WTC11 (cell line): ENCODE measurements around the gene CLASP1. TPM values are rescaled to one million over a fixed set of nuclear protein-coding genes. Genes with fewer than 3 reads are reported as not detected.
"Not testable (repeated sequence)": the region's sequence is repeated elsewhere in the genome, so short reads cannot be mapped to it uniquely, and the experiment has no call there.

Experiments
- ATAC-seq: fragments of 200-7000 bp; cut with Tn5 transposase; 2 replicates; pipeline ENCODE4 v1.10.0; 2021; ENCODE audit warnings: mild to moderate bottlenecking, moderate library complexity
- CTCF ChIA-PET: fragments of 300-600 bp; sonication (Branson Sonifier 250); formaldehyde crosslinking; loops from one replicate; lab custom pipeline; 2021; ENCODE audit warnings: antibody characterized with exemption; lab: Charles Lee
- POLR2A ChIA-PET: fragments of 350-600 bp; sonication (Branson Sonifier 250); formaldehyde crosslinking; loops from one replicate; lab custom pipeline; 2021; ENCODE audit warnings: antibody characterized with exemption; lab: Charles Lee
- DNase-seq: peaks from one replicate; pipeline ENCODE4 v3.0.0; 2021; ENCODE audit warnings: low spot score
- H3K27ac Mint-ChIP-seq: 2 replicates; pipeline ENCODE4 v1.8.0; 2021; ENCODE audit warnings: mixed read lengths
- H3K27me3 Mint-ChIP-seq: 2 replicates; pipeline ENCODE4 v1.8.0; 2021; ENCODE audit warnings: low read depth, mild to moderate bottlenecking, moderate library complexity, mixed read lengths
- H3K36me3 Mint-ChIP-seq: 2 replicates; pipeline ENCODE4 v1.8.0; 2021; ENCODE audit warnings: mixed read lengths
- H3K4me1 Mint-ChIP-seq: 2 replicates; pipeline ENCODE4 v1.8.0; 2022; ENCODE audit warnings: mixed read lengths
- H3K4me3 Mint-ChIP-seq: 2 replicates; pipeline ENCODE4 v1.8.0; 2021; ENCODE audit warnings: mild to moderate bottlenecking, moderate library complexity, mixed read lengths
- H3K9me3 Mint-ChIP-seq: 2 replicates; pipeline ENCODE4 v1.8.0; 2021; ENCODE audit warnings: mixed read lengths
- MXD4 ChIP-seq: fragments of 250-450 bp; sonication (Bioruptor Pico); IDR thresholded peaks from 2 replicates; pipeline ENCODE4 v1.8.0; 2021; ENCODE audit warnings: mild to moderate bottlenecking, moderate library complexity, borderline replicate concordance
- NFE2L1 ChIP-seq: sonication (generic); formaldehyde crosslinking; IDR thresholded peaks from 2 replicates; pipeline ENCODE4 v1.8.1; 2023; ENCODE audit warnings: missing genetic modification reagents
- SMAD4 ChIP-seq: sonication (generic); formaldehyde crosslinking; IDR thresholded peaks from 2 replicates; pipeline ENCODE4 v1.8.0; 2022; ENCODE audit warnings: mild to moderate bottlenecking, missing genetic modification reagents
- SP1 ChIP-seq: sonication (generic); formaldehyde crosslinking; conservative IDR thresholded peaks from 2 replicates; pipeline ENCODE4 v1.8.1; 2022; ENCODE audit warnings: missing genetic modification reagents
- ZBTB21 ChIP-seq: sonication (generic); formaldehyde crosslinking; IDR thresholded peaks from 2 replicates; pipeline ENCODE4 v1.8.1; 2023; ENCODE audit warnings: mild to moderate bottlenecking, missing genetic modification reagents, borderline replicate concordance
- ZNF219 ChIP-seq: sonication (generic); formaldehyde crosslinking; IDR thresholded peaks from 2 replicates; pipeline ENCODE4 v1.8.0; 2023; ENCODE audit warnings: missing genetic modification reagents, mild to moderate bottlenecking, borderline replicate concordance
- total RNA-seq: library from RNA; stranded (reverse); gene quantifications from 3 replicates; pipeline ENCODE4 v1.2.3, GENCODE V29; 2021
- TF ChIP-seq, protein P1 (sequence below): sonication (generic); formaldehyde crosslinking; IDR thresholded peaks from 2 replicates; pipeline ENCODE4 v1.8.0; 2022; ENCODE audit warnings: mild to moderate bottlenecking, missing genetic modification reagents
- TF ChIP-seq, protein P2 (sequence below): fragments of 250-450 bp; sonication (Bioruptor Pico); IDR thresholded peaks from 2 replicates; pipeline ENCODE4 v1.8.0; 2021; ENCODE audit warnings: mild to moderate bottlenecking
- TF ChIP-seq, protein P3 (sequence below): sonication (generic); formaldehyde crosslinking; IDR thresholded peaks from 2 replicates; pipeline ENCODE4 v1.8.0; 2022; ENCODE audit warnings: mild to moderate bottlenecking, missing genetic modification reagents
- TF ChIP-seq, protein P4 (sequence below): sonication (generic); formaldehyde crosslinking; IDR thresholded peaks from 2 replicates; pipeline ENCODE4 v1.8.1; 2022; ENCODE audit warnings: missing genetic modification reagents, borderline replicate concordance
- TF ChIP-seq, protein P5 (sequence below): sonication (generic); formaldehyde crosslinking; IDR thresholded peaks from 2 replicates; pipeline ENCODE4 v1.8.1; 2023; ENCODE audit warnings: mild to moderate bottlenecking, missing genetic modification reagents
- TF ChIP-seq, protein P6 (sequence below): sonication (generic); formaldehyde crosslinking; IDR thresholded peaks from 2 replicates; pipeline ENCODE4 v1.8.0; 2023; ENCODE audit warnings: missing genetic modification reagents, mild to moderate bottlenecking, borderline replicate concordance
- TF ChIP-seq, protein P7 (sequence below): fragments of 250-450 bp; sonication (Bioruptor Pico); IDR thresholded peaks from 2 replicates; pipeline ENCODE4 v1.9.0; 2021; ENCODE audit warnings: moderate library complexity, mild to moderate bottlenecking, inconsistent platforms, borderline replicate concordance
- TF ChIP-seq, protein P8 (sequence below): sonication (generic); formaldehyde crosslinking; conservative IDR thresholded peaks from 2 replicates; pipeline ENCODE4 v1.8.1; 2022; ENCODE audit warnings: mild to moderate bottlenecking, missing genetic modification reagents

The CLASP1 gene
- total RNA-seq, 1 experiment from 2014 or later = 50.0 TPM

DNA sequence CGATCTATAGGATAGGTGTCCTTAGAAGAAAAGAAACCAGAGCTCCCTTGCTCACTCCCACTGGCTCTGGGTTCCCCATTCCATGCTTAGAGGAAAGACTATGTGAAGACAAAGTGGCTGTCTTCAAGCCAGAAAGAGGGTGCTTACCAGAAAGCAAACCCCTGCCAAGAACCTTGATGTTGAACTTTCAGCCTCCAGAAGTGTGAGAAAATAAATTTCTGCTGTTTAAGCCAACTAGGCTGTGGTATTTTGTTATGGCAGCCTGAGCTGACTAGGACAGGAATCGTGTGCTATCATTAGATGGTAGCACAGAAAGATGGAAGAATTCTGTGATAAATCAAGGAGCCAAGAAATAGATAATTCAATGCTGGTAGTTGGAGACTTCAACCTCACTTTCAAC, 344.3 kb downstream of the CLASP1 start:
- no peaks in the 10 kb centered on the region for H3K36me3 Mint-ChIP-seq
- DNase-seq = no peak
- no peaks in the 10 kb centered on the region; the same call in 1 of the 2 replicates for H3K9me3 Mint-ChIP-seq
- POLR2A ChIA-PET = no interaction called here
- CTCF ChIA-PET = no interaction called here
- H3K4me3 Mint-ChIP-seq = no peak overlapping the region
- no peaks in the 10 kb centered on the region for H3K4me1 Mint-ChIP-seq
- TF ChIP-seq, protein P1, sequence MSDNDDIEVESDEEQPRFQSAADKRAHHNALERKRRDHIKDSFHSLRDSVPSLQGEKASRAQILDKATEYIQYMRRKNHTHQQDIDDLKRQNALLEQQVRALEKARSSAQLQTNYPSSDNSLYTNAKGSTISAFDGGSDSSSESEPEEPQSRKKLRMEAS (CRISPR knock-in tag) = no peak
- TF ChIP-seq, protein P2, sequence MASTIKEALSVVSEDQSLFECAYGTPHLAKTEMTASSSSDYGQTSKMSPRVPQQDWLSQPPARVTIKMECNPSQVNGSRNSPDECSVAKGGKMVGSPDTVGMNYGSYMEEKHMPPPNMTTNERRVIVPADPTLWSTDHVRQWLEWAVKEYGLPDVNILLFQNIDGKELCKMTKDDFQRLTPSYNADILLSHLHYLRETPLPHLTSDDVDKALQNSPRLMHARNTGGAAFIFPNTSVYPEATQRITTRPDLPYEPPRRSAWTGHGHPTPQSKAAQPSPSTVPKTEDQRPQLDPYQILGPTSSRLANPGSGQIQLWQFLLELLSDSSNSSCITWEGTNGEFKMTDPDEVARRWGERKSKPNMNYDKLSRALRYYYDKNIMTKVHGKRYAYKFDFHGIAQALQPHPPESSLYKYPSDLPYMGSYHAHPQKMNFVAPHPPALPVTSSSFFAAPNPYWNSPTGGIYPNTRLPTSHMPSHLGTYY (CRISPR knock-in tag) = no peak
- TF ChIP-seq, protein P3, sequence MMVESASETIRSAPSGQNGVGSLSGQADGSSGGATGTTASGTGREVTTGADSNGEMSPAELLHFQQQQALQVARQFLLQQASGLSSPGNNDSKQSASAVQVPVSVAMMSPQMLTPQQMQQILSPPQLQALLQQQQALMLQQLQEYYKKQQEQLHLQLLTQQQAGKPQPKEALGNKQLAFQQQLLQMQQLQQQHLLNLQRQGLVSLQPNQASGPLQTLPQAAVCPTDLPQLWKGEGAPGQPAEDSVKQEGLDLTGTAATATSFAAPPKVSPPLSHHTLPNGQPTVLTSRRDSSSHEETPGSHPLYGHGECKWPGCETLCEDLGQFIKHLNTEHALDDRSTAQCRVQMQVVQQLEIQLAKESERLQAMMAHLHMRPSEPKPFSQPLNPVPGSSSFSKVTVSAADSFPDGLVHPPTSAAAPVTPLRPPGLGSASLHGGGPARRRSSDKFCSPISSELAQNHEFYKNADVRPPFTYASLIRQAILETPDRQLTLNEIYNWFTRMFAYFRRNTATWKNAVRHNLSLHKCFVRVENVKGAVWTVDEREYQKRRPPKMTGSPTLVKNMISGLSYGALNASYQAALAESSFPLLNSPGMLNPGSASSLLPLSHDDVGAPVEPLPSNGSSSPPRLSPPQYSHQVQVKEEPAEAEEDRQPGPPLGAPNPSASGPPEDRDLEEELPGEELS = no peak
- TF ChIP-seq, protein P4, sequence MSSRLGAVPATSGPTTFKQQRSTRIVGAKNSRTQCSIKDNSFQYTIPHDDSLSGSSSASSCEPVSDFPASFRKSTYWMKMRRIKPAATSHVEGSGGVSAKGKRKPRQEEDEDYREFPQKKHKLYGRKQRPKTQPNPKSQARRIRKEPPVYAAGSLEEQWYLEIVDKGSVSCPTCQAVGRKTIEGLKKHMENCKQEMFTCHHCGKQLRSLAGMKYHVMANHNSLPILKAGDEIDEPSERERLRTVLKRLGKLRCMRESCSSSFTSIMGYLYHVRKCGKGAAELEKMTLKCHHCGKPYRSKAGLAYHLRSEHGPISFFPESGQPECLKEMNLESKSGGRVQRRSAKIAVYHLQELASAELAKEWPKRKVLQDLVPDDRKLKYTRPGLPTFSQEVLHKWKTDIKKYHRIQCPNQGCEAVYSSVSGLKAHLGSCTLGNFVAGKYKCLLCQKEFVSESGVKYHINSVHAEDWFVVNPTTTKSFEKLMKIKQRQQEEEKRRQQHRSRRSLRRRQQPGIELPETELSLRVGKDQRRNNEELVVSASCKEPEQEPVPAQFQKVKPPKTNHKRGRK = no peak
- no peak for TF ChIP-seq ZBTB21 (CRISPR knock-in tag)
- no peak for ATAC-seq
- H3K27me3 Mint-ChIP-seq = no peaks in the 10 kb centered on the region; the same call in none of the 2 replicates
- no peak overlapping the region for H3K27ac Mint-ChIP-seq

DNA sequence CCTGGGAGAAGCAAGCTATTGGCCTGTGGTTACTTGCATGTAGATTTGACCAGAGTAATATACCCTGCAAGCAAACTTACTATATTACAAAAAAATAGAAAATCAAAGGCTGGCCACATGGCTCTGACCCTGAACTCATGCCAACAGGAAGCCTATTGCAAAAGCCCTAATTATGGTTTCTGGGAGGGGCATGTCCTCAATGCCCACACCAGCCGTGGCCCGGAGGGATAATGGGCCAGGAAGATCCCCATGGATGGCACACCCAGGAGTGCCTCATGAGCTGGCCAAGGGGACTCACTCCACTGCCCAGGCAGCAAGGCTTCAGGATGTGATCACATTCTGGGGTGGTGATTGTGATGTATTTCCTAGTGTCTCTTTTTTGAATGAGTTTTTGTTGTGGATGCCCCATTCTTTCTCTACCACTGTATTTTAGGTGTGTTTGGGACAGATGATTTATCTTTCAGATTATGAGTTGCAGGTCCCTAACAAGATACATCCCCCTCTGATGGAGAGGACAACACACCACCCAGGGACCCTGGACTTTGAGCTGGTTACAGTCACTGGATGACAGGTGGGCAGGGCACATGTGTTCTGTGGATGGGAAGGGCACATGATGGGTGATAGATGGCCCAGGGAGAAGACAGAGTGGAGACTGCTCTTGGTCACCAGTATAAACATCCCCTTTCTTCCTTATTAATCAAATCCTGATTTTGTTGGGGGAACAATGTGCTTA, 345.6 kb downstream of the CLASP1 start:
- no peaks in the 10 kb centered on the region; the same call in 1 of the 2 replicates for H3K9me3 Mint-ChIP-seq
- H3K27ac Mint-ChIP-seq = no peak overlapping the region
- CTCF ChIA-PET = interaction anchor here (0.5 to 1.5 kb wide), 3 partner anchors 157 to 224 kb away, joined by 3 to 5 read pairs (median 3); no protein-coding TSS in a partner anchor
- POLR2A ChIA-PET = no interaction called here
- TF ChIP-seq MXD4 (CRISPR knock-in tag) = no peak
- no peak for TF ChIP-seq SMAD4 (CRISPR knock-in tag)
- no peak for TF ChIP-seq ZNF219 (CRISPR knock-in tag)
- TF ChIP-seq NFE2L1 = no peak
- TF ChIP-seq, protein P5, sequence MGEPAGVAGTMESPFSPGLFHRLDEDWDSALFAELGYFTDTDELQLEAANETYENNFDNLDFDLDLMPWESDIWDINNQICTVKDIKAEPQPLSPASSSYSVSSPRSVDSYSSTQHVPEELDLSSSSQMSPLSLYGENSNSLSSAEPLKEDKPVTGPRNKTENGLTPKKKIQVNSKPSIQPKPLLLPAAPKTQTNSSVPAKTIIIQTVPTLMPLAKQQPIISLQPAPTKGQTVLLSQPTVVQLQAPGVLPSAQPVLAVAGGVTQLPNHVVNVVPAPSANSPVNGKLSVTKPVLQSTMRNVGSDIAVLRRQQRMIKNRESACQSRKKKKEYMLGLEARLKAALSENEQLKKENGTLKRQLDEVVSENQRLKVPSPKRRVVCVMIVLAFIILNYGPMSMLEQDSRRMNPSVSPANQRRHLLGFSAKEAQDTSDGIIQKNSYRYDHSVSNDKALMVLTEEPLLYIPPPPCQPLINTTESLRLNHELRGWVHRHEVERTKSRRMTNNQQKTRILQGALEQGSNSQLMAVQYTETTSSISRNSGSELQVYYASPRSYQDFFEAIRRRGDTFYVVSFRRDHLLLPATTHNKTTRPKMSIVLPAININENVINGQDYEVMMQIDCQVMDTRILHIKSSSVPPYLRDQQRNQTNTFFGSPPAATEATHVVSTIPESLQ (CRISPR knock-in tag) = no peak
- TF ChIP-seq, all 79 proteins: peak for 0
- no peak overlapping the region for H3K4me3 Mint-ChIP-seq
- H3K4me1 Mint-ChIP-seq = no peaks in the 10 kb centered on the region
- ATAC-seq (no peak), DNase-seq (no peak)
- no peaks in the 10 kb centered on the region; the same call in none of the 2 replicates for H3K27me3 Mint-ChIP-seq
- no peaks in the 10 kb centered on the region for H3K36me3 Mint-ChIP-seq

DNA sequence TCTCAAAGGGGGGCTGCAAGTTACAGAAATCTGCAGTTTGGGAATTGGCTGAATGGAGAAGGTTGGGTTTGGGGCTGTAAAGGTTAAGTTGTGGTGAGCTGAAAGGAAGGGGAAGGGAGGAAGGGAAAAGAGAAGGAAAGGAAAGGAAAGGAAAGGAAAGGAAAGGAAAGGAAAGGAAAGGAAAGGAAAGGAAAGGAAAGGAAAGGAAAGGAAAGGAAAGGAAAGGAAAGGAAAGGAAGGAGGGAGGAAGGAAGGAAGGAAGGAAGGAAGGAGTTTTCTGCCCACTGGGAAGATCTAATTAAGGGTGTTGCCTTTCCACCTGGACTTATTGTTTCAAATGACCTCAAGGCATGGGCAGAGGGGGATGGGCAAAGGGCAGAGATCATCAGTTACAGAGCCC, 348.1 kb downstream of the CLASP1 start:
- H3K4me1 Mint-ChIP-seq, H3K27ac Mint-ChIP-seq, H3K36me3 Mint-ChIP-seq, DNase-seq, H3K9me3 Mint-ChIP-seq, CTCF ChIA-PET, ATAC-seq, H3K4me3 Mint-ChIP-seq, H3K27me3 Mint-ChIP-seq, POLR2A ChIA-PET: not testable (repeated sequence)

DNA sequence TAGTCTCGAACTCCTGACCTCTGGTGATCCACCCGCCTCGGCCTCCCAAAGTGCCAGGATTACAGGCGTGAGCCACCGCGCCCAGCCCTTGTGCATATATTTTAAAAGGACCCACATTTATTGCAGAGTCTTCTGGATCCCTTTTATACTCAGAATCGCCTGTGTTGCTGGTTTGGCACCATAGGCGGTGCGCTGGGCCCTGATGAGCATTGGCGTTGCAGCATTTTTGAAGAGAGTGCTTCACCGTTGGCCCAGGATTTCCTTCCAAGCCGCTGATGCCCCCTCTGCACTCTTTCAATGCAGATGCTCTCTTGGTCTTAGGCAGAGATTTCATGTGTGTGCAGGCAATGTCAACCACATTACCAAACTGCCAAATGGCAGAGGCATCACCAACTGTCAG, 350.8 kb downstream of the CLASP1 start:
- Mint-ChIP-seq H3K4me3 (no peak overlapping the region), H3K36me3 (no peaks in the 10 kb centered on the region), H3K9me3 (no peaks in the 10 kb centered on the region), H3K4me1 (no peaks in the 10 kb centered on the region), H3K27me3 (no peaks in the 10 kb centered on the region), H3K27ac (no peak overlapping the region)
- ChIA-PET CTCF (interaction anchor here (1.3 to 2.0 kb wide), 4 partner anchors 24 to 199 kb away, joined by 3 to 8 read pairs (median 5); no protein-coding TSS in a partner anchor), POLR2A (no interaction called here)
- ATAC-seq (no peak), DNase-seq (no peak)
- TF ChIP-seq SP1 (CRISPR knock-in tag) (no peak), ZBTB21 (CRISPR knock-in tag) (no peak)
- TF ChIP-seq, protein P6, sequence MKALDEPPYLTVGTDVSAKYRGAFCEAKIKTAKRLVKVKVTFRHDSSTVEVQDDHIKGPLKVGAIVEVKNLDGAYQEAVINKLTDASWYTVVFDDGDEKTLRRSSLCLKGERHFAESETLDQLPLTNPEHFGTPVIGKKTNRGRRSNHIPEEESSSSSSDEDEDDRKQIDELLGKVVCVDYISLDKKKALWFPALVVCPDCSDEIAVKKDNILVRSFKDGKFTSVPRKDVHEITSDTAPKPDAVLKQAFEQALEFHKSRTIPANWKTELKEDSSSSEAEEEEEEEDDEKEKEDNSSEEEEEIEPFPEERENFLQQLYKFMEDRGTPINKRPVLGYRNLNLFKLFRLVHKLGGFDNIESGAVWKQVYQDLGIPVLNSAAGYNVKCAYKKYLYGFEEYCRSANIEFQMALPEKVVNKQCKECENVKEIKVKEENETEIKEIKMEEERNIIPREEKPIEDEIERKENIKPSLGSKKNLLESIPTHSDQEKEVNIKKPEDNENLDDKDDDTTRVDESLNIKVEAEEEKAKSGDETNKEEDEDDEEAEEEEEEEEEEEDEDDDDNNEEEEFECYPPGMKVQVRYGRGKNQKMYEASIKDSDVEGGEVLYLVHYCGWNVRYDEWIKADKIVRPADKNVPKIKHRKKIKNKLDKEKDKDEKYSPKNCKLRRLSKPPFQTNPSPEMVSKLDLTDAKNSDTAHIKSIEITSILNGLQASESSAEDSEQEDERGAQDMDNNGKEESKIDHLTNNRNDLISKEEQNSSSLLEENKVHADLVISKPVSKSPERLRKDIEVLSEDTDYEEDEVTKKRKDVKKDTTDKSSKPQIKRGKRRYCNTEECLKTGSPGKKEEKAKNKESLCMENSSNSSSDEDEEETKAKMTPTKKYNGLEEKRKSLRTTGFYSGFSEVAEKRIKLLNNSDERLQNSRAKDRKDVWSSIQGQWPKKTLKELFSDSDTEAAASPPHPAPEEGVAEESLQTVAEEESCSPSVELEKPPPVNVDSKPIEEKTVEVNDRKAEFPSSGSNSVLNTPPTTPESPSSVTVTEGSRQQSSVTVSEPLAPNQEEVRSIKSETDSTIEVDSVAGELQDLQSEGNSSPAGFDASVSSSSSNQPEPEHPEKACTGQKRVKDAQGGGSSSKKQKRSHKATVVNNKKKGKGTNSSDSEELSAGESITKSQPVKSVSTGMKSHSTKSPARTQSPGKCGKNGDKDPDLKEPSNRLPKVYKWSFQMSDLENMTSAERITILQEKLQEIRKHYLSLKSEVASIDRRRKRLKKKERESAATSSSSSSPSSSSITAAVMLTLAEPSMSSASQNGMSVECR (CRISPR knock-in tag) = no peak
- TF ChIP-seq, protein P7, sequence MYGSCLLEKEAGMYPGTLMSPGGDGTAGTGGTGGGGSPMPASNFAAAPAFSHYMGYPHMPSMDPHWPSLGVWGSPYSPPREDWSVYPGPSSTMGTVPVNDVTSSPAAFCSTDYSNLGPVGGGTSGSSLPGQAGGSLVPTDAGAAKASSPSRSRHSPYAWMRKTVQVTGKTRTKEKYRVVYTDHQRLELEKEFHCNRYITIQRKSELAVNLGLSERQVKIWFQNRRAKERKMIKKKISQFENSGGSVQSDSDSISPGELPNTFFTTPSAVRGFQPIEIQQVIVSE (CRISPR knock-in tag) = no peak
- TF ChIP-seq, protein P8, sequence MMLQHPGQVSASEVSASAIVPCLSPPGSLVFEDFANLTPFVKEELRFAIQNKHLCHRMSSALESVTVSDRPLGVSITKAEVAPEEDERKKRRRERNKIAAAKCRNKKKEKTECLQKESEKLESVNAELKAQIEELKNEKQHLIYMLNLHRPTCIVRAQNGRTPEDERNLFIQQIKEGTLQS (CRISPR knock-in tag) = no peak
